HepG2 (cell line): ENCODE results near the gene PIP5KL1. TPM values are rescaled to one million over a fixed set of nuclear protein-coding genes. Genes with fewer than 3 reads are reported as not detected.

Experiments
- ARNT2 ChIP-seq: sonication (generic); formaldehyde crosslinking; IDR thresholded peaks from 2 replicates; pipeline ENCODE4 v1.8.0; 2022; ENCODE audit warnings: mild to moderate bottlenecking, low read depth, missing genetic modification reagents, moderate library complexity
- ARNTL ChIP-seq: sonication (generic); formaldehyde crosslinking; IDR thresholded peaks from 2 replicates; pipeline ENCODE4 v1.4.0; 2020; ENCODE audit warnings: mild to moderate bottlenecking, missing genetic modification reagents
- ERF ChIP-seq: IDR thresholded peaks from 2 replicates; pipeline ENCODE4 v1.6.1; 2018; ENCODE audit warnings: missing biosample characterization, missing genetic modification reagents
- GATA4 ChIP-seq: sonication (generic); IDR thresholded peaks from 2 replicates; pipeline ENCODE4 v1.6.1; 2016; ENCODE audit warnings: antibody characterized with exemption, low read depth, borderline replicate concordance
- NRL ChIP-seq: sonication (generic); formaldehyde crosslinking; IDR thresholded peaks from 2 replicates; pipeline ENCODE4 v1.5.0; 2020; ENCODE audit warnings: missing genetic modification reagents, mild to moderate bottlenecking, moderate library complexity, borderline replicate concordance
- RBFOX2 ChIP-seq: fragments of 200-400 bp; formaldehyde crosslinking; IDR thresholded peaks from 2 replicates; pipeline ENCODE4 v1.6.1; 2017; ENCODE audit warnings: low read depth, mild to moderate bottlenecking, low read length
- REXO4 ChIP-seq: sonication (generic); formaldehyde crosslinking; IDR thresholded peaks from 2 replicates; pipeline ENCODE4 v1.8.0; 2022; ENCODE audit warnings: missing genetic modification reagents, mild to moderate bottlenecking, borderline replicate concordance
- XRCC5 ChIP-seq: fragments of 200-400 bp; formaldehyde crosslinking; optimal IDR thresholded peaks from 2 replicates; pipeline ENCODE3; 2017; ENCODE audit warnings: mild to moderate bottlenecking, low read length
- ZNF101 ChIP-seq: sonication (generic); formaldehyde crosslinking; IDR thresholded peaks from 2 replicates; pipeline ENCODE4 v1.4.0; 2020; ENCODE audit warnings: mild to moderate bottlenecking, low read depth, missing genetic modification reagents, borderline replicate concordance
- ZNF225 ChIP-seq: sonication (generic); formaldehyde crosslinking; IDR thresholded peaks from 2 replicates; pipeline ENCODE4 v1.4.0; 2020; ENCODE audit warnings: mild to moderate bottlenecking, missing genetic modification reagents
- ZNF234 ChIP-seq: sonication (generic); formaldehyde crosslinking; conservative IDR thresholded peaks from 2 replicates; pipeline ENCODE4 v1.5.1; 2020; ENCODE audit warnings: mild to moderate bottlenecking, missing genetic modification reagents
- ZNF605 ChIP-seq: sonication (generic); formaldehyde crosslinking; IDR thresholded peaks from 2 replicates; pipeline ENCODE4 v1.8.0; 2022; ENCODE audit warnings: mild to moderate bottlenecking, missing genetic modification reagents
- ZNF629 ChIP-seq: sonication (generic); formaldehyde crosslinking; conservative IDR thresholded peaks from 2 replicates; pipeline ENCODE4 v1.5.0; 2020; ENCODE audit warnings: missing genetic modification reagents
- polyA plus RNA-seq, 8 experiments: library from polyadenylated mRNA; depleted of rRNA in 3 of 8; stranded (reverse) in 7 of 8; unstranded in 1 of 8; fragments of >200 nt; fragmentation: Illumina TruSeq in 4 of 8; extraction: Trizol in 4 of 8; gene quantifications; 2 replicates each; pipeline versions ENCODE4 v1.2.1 to v1.2.3, GENCODE V29; 2011 to 2016; ENCODE audit warnings: low read depth in 4 of 8, missing spikeins in 1 of 8, mixed read lengths in 1 of 8; ENCODE audit not compliant: insufficient read depth in 1 of 8
- total RNA-seq, 5 experiments: library from RNA; depleted of rRNA; stranded (reverse); fragments of >200 nt; fragmentation: Illumina TruSeq; extraction: Trizol; gene quantifications; 2 replicates each; pipeline ENCODE4 v1.2.3, GENCODE V29; 2016; ENCODE audit warnings: low read depth in 1 of 5
- TF ChIP-seq, protein P1 (sequence below): sonication (generic); formaldehyde crosslinking; IDR thresholded peaks from 2 replicates; pipeline ENCODE4 v1.8.1; 2022; ENCODE audit warnings: mild to moderate bottlenecking, missing genetic modification reagents
- TF ChIP-seq, protein P2 (sequence below): sonication (generic); formaldehyde crosslinking; IDR thresholded peaks from 2 replicates; pipeline ENCODE4 v1.4.0; 2020; ENCODE audit warnings: missing genetic modification reagents
- TF ChIP-seq, protein P3 (sequence below): sonication (generic); formaldehyde crosslinking; IDR thresholded peaks from 2 replicates; pipeline ENCODE4 v1.5.0; 2020; ENCODE audit warnings: missing genetic modification reagents
- TF ChIP-seq, protein P4 (sequence below): sonication (generic); formaldehyde crosslinking; IDR thresholded peaks from 2 replicates; pipeline ENCODE4 v1.5.1; 2020; ENCODE audit warnings: mild to moderate bottlenecking, missing genetic modification reagents, borderline replicate concordance
- TF ChIP-seq, protein P5 (sequence below): sonication (generic); formaldehyde crosslinking; conservative IDR thresholded peaks from 2 replicates; pipeline ENCODE4 v1.5.0; 2020; ENCODE audit warnings: missing genetic modification reagents

PIP5KL1 gene
- total and polyA plus RNA-seq, 2 of the 13 experiments (the other 11 are each of a cell fraction or from before 2014, with no cell fraction given) = 0.20 to 0.49 TPM

DNA sequence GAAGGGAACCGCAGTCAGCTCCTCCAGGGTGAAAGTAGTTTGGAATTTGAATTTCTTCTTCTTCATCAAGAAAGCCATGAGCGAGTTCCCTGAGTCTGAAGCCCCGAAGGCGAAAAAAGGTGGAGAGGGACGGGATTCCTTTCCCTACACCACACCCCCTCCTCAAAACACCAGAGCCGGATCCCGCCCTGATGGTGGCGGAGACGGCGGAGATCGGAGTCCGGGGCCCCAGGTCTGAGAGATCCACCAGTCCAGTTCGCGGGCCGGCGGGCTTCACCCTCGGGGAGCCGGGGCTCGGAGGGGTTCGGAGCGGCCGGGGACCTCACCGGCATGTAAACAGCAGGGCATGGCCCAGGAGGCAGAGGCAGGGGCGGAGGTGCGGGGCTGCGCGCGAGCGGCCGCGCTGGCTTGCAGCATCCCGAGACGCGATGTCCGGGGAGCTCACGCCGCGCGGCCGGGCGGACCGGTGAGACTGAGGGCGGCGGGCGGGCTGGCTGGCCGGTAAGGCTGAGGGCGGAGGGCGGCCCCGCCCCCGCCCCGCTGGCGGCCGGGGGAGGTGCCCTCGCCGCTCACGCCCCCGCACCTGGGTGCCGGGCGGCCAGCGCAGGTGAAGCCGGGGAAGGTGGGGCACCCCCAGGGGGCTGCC, 49.6 kb upstream of the PIP5KL1 start (continued):
- 0 out of 2 replicates have a peak, but pooled peaks have one; percentile 16 for TF ChIP-seq GATA4
- no peak for TF ChIP-seq ZNF234 (CRISPR knock-in tag)
- TF ChIP-seq, protein P1, sequence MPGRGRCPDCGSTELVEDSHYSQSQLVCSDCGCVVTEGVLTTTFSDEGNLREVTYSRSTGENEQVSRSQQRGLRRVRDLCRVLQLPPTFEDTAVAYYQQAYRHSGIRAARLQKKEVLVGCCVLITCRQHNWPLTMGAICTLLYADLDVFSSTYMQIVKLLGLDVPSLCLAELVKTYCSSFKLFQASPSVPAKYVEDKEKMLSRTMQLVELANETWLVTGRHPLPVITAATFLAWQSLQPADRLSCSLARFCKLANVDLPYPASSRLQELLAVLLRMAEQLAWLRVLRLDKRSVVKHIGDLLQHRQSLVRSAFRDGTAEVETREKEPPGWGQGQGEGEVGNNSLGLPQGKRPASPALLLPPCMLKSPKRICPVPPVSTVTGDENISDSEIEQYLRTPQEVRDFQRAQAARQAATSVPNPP (CRISPR knock-in tag) = no peak
- TF ChIP-seq ARNTL (CRISPR knock-in tag) = no peak
- no peak for TF ChIP-seq REXO4 (CRISPR knock-in tag)
- peak; percentile 43; the same call in 1 of the 2 replicates for TF ChIP-seq RBFOX2
- peak; percentile 46; the same call in 1 of the 2 replicates for TF ChIP-seq ARNT2 (CRISPR knock-in tag)
- TF ChIP-seq ZNF101 (CRISPR knock-in tag) = no peak
- TF ChIP-seq, protein P2, sequence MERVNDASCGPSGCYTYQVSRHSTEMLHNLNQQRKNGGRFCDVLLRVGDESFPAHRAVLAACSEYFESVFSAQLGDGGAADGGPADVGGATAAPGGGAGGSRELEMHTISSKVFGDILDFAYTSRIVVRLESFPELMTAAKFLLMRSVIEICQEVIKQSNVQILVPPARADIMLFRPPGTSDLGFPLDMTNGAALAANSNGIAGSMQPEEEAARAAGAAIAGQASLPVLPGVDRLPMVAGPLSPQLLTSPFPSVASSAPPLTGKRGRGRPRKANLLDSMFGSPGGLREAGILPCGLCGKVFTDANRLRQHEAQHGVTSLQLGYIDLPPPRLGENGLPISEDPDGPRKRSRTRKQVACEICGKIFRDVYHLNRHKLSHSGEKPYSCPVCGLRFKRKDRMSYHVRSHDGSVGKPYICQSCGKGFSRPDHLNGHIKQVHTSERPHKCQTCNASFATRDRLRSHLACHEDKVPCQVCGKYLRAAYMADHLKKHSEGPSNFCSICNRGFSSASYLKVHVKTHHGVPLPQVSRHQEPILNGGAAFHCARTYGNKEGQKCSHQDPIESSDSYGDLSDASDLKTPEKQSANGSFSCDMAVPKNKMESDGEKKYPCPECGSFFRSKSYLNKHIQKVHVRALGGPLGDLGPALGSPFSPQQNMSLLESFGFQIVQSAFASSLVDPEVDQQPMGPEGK (CRISPR knock-in tag) = peak; percentile 56; the same call in 1 of the 2 replicates
- TF ChIP-seq XRCC5 = no peak
- TF ChIP-seq NRL (CRISPR knock-in tag) = peak; percentile 23; the same call in 1 of the 2 replicates
- TF ChIP-seq, protein P3, sequence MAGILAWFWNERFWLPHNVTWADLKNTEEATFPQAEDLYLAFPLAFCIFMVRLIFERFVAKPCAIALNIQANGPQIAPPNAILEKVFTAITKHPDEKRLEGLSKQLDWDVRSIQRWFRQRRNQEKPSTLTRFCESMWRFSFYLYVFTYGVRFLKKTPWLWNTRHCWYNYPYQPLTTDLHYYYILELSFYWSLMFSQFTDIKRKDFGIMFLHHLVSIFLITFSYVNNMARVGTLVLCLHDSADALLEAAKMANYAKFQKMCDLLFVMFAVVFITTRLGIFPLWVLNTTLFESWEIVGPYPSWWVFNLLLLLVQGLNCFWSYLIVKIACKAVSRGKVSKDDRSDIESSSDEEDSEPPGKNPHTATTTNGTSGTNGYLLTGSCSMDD (CRISPR knock-in tag) = no peak
- no peak for TF ChIP-seq ERF (CRISPR knock-in tag)
- no peak for TF ChIP-seq ZNF629
- TF ChIP-seq, protein P4, sequence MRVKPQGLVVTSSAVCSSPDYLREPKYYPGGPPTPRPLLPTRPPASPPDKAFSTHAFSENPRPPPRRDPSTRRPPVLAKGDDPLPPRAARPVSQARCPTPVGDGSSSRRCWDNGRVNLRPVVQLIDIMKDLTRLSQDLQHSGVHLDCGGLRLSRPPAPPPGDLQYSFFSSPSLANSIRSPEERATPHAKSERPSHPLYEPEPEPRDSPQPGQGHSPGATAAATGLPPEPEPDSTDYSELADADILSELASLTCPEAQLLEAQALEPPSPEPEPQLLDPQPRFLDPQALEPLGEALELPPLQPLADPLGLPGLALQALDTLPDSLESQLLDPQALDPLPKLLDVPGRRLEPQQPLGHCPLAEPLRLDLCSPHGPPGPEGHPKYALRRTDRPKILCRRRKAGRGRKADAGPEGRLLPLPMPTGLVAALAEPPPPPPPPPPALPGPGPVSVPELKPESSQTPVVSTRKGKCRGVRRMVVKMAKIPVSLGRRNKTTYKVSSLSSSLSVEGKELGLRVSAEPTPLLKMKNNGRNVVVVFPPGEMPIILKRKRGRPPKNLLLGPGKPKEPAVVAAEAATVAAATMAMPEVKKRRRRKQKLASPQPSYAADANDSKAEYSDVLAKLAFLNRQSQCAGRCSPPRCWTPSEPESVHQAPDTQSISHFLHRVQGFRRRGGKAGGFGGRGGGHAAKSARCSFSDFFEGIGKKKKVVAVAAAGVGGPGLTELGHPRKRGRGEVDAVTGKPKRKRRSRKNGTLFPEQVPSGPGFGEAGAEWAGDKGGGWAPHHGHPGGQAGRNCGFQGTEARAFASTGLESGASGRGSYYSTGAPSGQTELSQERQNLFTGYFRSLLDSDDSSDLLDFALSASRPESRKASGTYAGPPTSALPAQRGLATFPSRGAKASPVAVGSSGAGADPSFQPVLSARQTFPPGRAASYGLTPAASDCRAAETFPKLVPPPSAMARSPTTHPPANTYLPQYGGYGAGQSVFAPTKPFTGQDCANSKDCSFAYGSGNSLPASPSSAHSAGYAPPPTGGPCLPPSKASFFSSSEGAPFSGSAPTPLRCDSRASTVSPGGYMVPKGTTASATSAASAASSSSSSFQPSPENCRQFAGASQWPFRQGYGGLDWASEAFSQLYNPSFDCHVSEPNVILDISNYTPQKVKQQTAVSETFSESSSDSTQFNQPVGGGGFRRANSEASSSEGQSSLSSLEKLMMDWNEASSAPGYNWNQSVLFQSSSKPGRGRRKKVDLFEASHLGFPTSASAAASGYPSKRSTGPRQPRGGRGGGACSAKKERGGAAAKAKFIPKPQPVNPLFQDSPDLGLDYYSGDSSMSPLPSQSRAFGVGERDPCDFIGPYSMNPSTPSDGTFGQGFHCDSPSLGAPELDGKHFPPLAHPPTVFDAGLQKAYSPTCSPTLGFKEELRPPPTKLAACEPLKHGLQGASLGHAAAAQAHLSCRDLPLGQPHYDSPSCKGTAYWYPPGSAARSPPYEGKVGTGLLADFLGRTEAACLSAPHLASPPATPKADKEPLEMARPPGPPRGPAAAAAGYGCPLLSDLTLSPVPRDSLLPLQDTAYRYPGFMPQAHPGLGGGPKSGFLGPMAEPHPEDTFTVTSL (CRISPR knock-in tag) = no peak
- no peak for TF ChIP-seq ZNF225 (CRISPR knock-in tag)
- TF ChIP-seq ZNF605 (CRISPR knock-in tag) = 0 out of 2 replicates have a peak, but pooled peaks have one; percentile 22
- TF ChIP-seq, protein P5, sequence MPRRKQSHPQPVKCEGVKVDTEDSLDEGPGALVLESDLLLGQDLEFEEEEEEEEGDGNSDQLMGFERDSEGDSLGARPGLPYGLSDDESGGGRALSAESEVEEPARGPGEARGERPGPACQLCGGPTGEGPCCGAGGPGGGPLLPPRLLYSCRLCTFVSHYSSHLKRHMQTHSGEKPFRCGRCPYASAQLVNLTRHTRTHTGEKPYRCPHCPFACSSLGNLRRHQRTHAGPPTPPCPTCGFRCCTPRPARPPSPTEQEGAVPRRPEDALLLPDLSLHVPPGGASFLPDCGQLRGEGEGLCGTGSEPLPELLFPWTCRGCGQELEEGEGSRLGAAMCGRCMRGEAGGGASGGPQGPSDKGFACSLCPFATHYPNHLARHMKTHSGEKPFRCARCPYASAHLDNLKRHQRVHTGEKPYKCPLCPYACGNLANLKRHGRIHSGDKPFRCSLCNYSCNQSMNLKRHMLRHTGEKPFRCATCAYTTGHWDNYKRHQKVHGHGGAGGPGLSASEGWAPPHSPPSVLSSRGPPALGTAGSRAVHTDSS = no peak
